ENCODE measurements around the gene CORO6. TPM values are rescaled to one million over a fixed set of nuclear protein-coding genes. Genes with fewer than 3 reads are reported as not detected.

Gene CORO6
- total RNA-seq, 1 donor from 2014 or later, result 5.7 TPM

- no peak for DNase-seq
These were observed 8.0 kb upstream of the CORO6 start for GRCh38 chr17:29630630-29631193.

- DNase-seq, result no peak
These were observed 7.1 kb upstream of the CORO6 start for GRCh38 chr17:29629839-29630238.

GRCh38 chr17:29628644-29629043 lies 5.9 kb upstream of the CORO6 start:
- no peak for DNase-seq

GRCh38 chr17:29627951-29628350 lies 5.2 kb upstream of the CORO6 start:
- no peak for DNase-seq

- no peak for DNase-seq
These were observed 2.5 kb upstream of the CORO6 start for GRCh38 chr17:29625037-29625750.

GRCh38 chr17:29624586-29624985 lies 1.9 kb upstream of the CORO6 start:
- DNase-seq, result no peak

GRCh38 chr17:29623283-29623647 lies 553 bp upstream of the CORO6 start:
- no peak for DNase-seq

GRCh38 chr17:29621751-29622194 lies 939 bp downstream of the CORO6 start:
- no peak for DNase-seq

- DNase-seq, result no peak
These were observed 1.8 kb downstream of the CORO6 start for GRCh38 chr17:29620779-29621500.

GRCh38 chr17:29620271-29620670 lies 2.4 kb downstream of the CORO6 start:
- DNase-seq, result no peak

- DNase-seq, result no peak
These were observed 3.5 kb downstream of the CORO6 start for GRCh38 chr17:29619251-29619650.

GRCh38 chr17:29618272-29619065 lies 4.2 kb downstream of the CORO6 start:
- DNase-seq, result no peak

GRCh38 chr17:29617481-29618271 lies 5.0 kb downstream of the CORO6 start:
- DNase-seq, result no peak

GRCh38 chr17:29617125-29617480 lies 5.6 kb downstream of the CORO6 start:
- DNase-seq, result peak; percentile 36

GRCh38 chr17:29616300-29617048 lies 6.2 kb downstream of the CORO6 start:
- DNase-seq, result no peak

- DNase-seq, result peak; percentile 76
These were observed 7.0 kb downstream of the CORO6 start for GRCh38 chr17:29615492-29616299.

GRCh38 chr17:29615048-29615385 lies 7.7 kb downstream of the CORO6 start:
- no peak for DNase-seq

- DNase-seq, result no peak
These were observed 8.2 kb downstream of the CORO6 start for GRCh38 chr17:29614349-29615047.

- DNase-seq, result no peak
These were observed 8.9 kb downstream of the CORO6 start for GRCh38 chr17:29613856-29614255.

- DNase-seq, result peak; percentile 77
These were observed 9.3 kb downstream of the CORO6 start for GRCh38 chr17:29613352-29613837.

Data from skin of body (tissue), 2 donors.